Neural cell (in vitro differentiated cells): ENCODE measurements around the gene TXN2. TPM values are rescaled to one million over a fixed set of nuclear protein-coding genes. Genes with fewer than 3 reads are reported as not detected.
"Not testable (repeated sequence)": the region's sequence is repeated elsewhere in the genome, so short reads cannot be mapped to it uniquely, and the experiment has no call there.

Experiments
- H2AFZ ChIP-seq: fragments of 200-600, 300-800 bp; sonication (generic), shearing (Covaris generic); 2 replicates; pipeline ENCODE4 v1.6.0; 2014; ENCODE audit warnings: low read depth, mild to moderate bottlenecking, antibody characterized with exemption, low read length, moderate library complexity
- H3F3A ChIP-seq: fragments of 200-600 bp; shearing (Covaris generic); 2 replicates; pipeline ENCODE4 v1.6.1; 2016; ENCODE audit warnings: mild to moderate bottlenecking, moderate library complexity, mixed read lengths, antibody characterized with exemption, low read length; ENCODE audit not compliant: insufficient read depth, poor library complexity, severe bottlenecking
- H3K27ac ChIP-seq: fragments of 200-600, 300-800 bp; sonication (generic), shearing (Covaris generic); 2 replicates; pipeline ENCODE4 v1.5.1; 2014; ENCODE audit warnings: mild to moderate bottlenecking, low read length, moderate library complexity
- H3K27me3 ChIP-seq: fragments of 300-800, 200-600 bp; sonication (generic), shearing (Covaris generic); 2 replicates; pipeline ENCODE4 v1.6.0; 2014; ENCODE audit warnings: mild to moderate bottlenecking, low read depth, low read length, moderate library complexity; ENCODE audit not compliant: insufficient read depth
- H3K36me3 ChIP-seq: fragments of 300-800, 200-600 bp; sonication (generic), shearing (Covaris generic); 2 replicates; pipeline ENCODE4 v1.5.1; 2014; ENCODE audit warnings: mild to moderate bottlenecking, antibody characterized with exemption, low read length, moderate library complexity; ENCODE audit not compliant: insufficient read depth
- H3K4me2 ChIP-seq: fragments of 300-800, 200-600 bp; sonication (generic), shearing (Covaris generic); 2 replicates; pipeline ENCODE4 v1.6.0; 2014; ENCODE audit warnings: mild to moderate bottlenecking, low read length
- H3K4me3 ChIP-seq: fragments of 300-800, 200-600 bp; sonication (generic), shearing (Covaris generic); 2 replicates; pipeline ENCODE4 v1.5.1; 2014; ENCODE audit warnings: mild to moderate bottlenecking, low read length, moderate library complexity
- H3K79me2 ChIP-seq: fragments of 200-600 bp; shearing (Covaris generic); replicated peaks from 2 replicates; pipeline ENCODE4 v1.6.0; 2014; ENCODE audit warnings: mild to moderate bottlenecking, low read length, moderate library complexity; ENCODE audit not compliant: insufficient read depth
- H3K9ac ChIP-seq: fragments of 300-800, 200-600 bp; sonication (generic), shearing (Covaris generic); 2 replicates; pipeline ENCODE4 v1.6.1; 2016; ENCODE audit warnings: mild to moderate bottlenecking, low read length, mixed read lengths
- H3K9me2 ChIP-seq: fragments of 200-600 bp; shearing (Covaris generic); 2 replicates; pipeline ENCODE4 v1.6.1; 2016; ENCODE audit warnings: mild to moderate bottlenecking, low read length, mixed read lengths; ENCODE audit not compliant: insufficient read depth
- H3K9me3 ChIP-seq: fragments of 200-600, 300-800 bp; sonication (generic), shearing (Covaris generic); 2 replicates; pipeline ENCODE4 v1.6.1; 2016; ENCODE audit warnings: mild to moderate bottlenecking, mixed run types, low read length, moderate library complexity, mixed read lengths
- H4K20me1 ChIP-seq: fragments of 200-600 bp; shearing (Covaris generic); 2 replicates; pipeline ENCODE4 v1.6.1; 2016; ENCODE audit warnings: mild to moderate bottlenecking, mixed run types; ENCODE audit not compliant: insufficient read depth
- EP300 ChIP-seq: fragments of 450-650 bp; conservative IDR thresholded peaks from 2 replicates; pipeline ENCODE4 v1.6.1; 2014; ENCODE audit warnings: antibody characterized with exemption, mild to moderate bottlenecking, moderate library complexity; ENCODE audit not compliant: poor library complexity, severe bottlenecking
- EZH2 ChIP-seq: fragments of 200-600, 300-800 bp; shearing (Covaris generic), sonication (generic); IDR thresholded peaks from 2 replicates; pipeline ENCODE4 v1.6.1; 2014; ENCODE audit warnings: antibody characterized with exemption, low read length, borderline replicate concordance, mild to moderate bottlenecking; ENCODE audit not compliant: insufficient read depth, poor library complexity, severe bottlenecking
- MXI1 ChIP-seq: fragments of 450-650 bp; conservative IDR thresholded peaks from 2 replicates; pipeline ENCODE4 v1.6.1; 2014; ENCODE audit warnings: antibody characterized with exemption, mild to moderate bottlenecking; ENCODE audit not compliant: poor library complexity, severe bottlenecking
- POLR2AphosphoS5 ChIP-seq: IDR thresholded peaks from 2 replicates; pipeline ENCODE4 v1.6.1; 2012
- RAD21 ChIP-seq: fragments of 450-650 bp; conservative IDR thresholded peaks from 2 replicates; pipeline ENCODE4 v1.6.1; 2014; ENCODE audit warnings: antibody characterized with exemption, mild to moderate bottlenecking, moderate library complexity
- SMC3 ChIP-seq: fragments of 450-650 bp; conservative IDR thresholded peaks from 2 replicates; pipeline ENCODE4 v1.6.1; 2014; ENCODE audit warnings: antibody characterized with exemption, mild to moderate bottlenecking, moderate library complexity; ENCODE audit not compliant: poor library complexity
- TAF1 ChIP-seq: IDR thresholded peaks from 2 replicates; pipeline ENCODE4 v1.6.1; 2012; ENCODE audit warnings: low read depth
- polyA plus RNA-seq: library from polyadenylated mRNA; depleted of rRNA; stranded (reverse); fragments of >200 nt; gene quantifications from 2 replicates; pipeline ENCODE4 v1.2.3, GENCODE V29; 2014
- TF ChIP-seq, protein P1 (sequence below): fragments of 450-650 bp; IDR thresholded peaks from 2 replicates; pipeline ENCODE4 v1.5.1; 2014; ENCODE audit warnings: antibody characterized with exemption, mild to moderate bottlenecking, moderate library complexity; ENCODE audit not compliant: poor library complexity, severe bottlenecking
- TF ChIP-seq, protein P2 (sequence below): IDR thresholded peaks from 2 replicates; pipeline ENCODE4 v1.6.1; 2012; ENCODE audit warnings: borderline replicate concordance

TXN2 gene
- polyA plus RNA-seq, 1 donor from 2014 or later, result 26.2 TPM

DNA sequence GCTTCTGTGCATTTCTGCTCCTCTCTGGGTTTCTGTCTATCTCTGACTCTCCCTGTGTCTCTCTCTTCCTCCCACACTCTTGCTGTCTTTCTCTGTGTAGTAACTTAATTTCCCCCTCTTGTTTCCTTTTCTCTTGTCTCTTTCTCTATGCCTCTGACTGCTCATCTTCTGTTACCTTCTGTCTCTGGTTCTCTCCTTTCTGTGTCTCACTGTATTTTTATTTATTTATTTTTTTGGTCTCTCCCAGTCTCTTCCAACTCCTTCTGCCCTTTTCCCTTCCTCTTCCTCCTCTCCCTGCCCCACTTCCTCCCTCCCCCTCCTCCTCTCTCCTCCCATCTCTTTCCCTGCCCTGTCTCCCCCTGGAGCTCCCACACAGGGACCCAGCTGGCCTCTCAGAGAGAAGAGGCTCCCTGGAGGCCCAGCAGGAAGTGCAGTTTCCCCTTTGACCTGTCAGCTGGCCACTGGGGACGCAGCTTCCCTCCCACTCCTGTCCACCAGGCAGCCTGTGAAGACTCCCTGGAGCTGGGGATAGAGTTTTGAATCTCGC, 55.4 kb downstream of the TXN2 start:
- H3K27ac ChIP-seq, result no peak overlapping the region
- H3K4me3 ChIP-seq, result no peak overlapping the region
- no peaks in the 10 kb centered on the region for H3K9me3 ChIP-seq
- no peaks in the 10 kb centered on the region for H3K36me3 ChIP-seq
- H3K9me2 ChIP-seq, result no peaks in the 10 kb centered on the region
- H2AFZ ChIP-seq, result no peak overlapping the region
- H3F3A ChIP-seq, result no peaks in the 10 kb centered on the region
- no peaks in the 10 kb centered on the region for H3K27me3 ChIP-seq
- H3K9ac ChIP-seq, result no peak overlapping the region
- TF ChIP-seq, protein P1, sequence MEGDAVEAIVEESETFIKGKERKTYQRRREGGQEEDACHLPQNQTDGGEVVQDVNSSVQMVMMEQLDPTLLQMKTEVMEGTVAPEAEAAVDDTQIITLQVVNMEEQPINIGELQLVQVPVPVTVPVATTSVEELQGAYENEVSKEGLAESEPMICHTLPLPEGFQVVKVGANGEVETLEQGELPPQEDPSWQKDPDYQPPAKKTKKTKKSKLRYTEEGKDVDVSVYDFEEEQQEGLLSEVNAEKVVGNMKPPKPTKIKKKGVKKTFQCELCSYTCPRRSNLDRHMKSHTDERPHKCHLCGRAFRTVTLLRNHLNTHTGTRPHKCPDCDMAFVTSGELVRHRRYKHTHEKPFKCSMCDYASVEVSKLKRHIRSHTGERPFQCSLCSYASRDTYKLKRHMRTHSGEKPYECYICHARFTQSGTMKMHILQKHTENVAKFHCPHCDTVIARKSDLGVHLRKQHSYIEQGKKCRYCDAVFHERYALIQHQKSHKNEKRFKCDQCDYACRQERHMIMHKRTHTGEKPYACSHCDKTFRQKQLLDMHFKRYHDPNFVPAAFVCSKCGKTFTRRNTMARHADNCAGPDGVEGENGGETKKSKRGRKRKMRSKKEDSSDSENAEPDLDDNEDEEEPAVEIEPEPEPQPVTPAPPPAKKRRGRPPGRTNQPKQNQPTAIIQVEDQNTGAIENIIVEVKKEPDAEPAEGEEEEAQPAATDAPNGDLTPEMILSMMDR, result no peak
- TF ChIP-seq EZH2 (no peak), TAF1 (no peak), RAD21 (no peak), EP300 (no peak), SMC3 (no peak), MXI1 (no peak), POLR2AphosphoS5 (no peak)
- TF ChIP-seq, protein P2, sequence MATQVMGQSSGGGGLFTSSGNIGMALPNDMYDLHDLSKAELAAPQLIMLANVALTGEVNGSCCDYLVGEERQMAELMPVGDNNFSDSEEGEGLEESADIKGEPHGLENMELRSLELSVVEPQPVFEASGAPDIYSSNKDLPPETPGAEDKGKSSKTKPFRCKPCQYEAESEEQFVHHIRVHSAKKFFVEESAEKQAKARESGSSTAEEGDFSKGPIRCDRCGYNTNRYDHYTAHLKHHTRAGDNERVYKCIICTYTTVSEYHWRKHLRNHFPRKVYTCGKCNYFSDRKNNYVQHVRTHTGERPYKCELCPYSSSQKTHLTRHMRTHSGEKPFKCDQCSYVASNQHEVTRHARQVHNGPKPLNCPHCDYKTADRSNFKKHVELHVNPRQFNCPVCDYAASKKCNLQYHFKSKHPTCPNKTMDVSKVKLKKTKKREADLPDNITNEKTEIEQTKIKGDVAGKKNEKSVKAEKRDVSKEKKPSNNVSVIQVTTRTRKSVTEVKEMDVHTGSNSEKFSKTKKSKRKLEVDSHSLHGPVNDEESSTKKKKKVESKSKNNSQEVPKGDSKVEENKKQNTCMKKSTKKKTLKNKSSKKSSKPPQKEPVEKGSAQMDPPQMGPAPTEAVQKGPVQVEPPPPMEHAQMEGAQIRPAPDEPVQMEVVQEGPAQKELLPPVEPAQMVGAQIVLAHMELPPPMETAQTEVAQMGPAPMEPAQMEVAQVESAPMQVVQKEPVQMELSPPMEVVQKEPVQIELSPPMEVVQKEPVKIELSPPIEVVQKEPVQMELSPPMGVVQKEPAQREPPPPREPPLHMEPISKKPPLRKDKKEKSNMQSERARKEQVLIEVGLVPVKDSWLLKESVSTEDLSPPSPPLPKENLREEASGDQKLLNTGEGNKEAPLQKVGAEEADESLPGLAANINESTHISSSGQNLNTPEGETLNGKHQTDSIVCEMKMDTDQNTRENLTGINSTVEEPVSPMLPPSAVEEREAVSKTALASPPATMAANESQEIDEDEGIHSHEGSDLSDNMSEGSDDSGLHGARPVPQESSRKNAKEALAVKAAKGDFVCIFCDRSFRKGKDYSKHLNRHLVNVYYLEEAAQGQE, result no peak
- no peaks in the 10 kb centered on the region for H4K20me1 ChIP-seq
- H3K4me2 ChIP-seq, result no peak overlapping the region
- no peaks in the 10 kb centered on the region for H3K79me2 ChIP-seq

DNA sequence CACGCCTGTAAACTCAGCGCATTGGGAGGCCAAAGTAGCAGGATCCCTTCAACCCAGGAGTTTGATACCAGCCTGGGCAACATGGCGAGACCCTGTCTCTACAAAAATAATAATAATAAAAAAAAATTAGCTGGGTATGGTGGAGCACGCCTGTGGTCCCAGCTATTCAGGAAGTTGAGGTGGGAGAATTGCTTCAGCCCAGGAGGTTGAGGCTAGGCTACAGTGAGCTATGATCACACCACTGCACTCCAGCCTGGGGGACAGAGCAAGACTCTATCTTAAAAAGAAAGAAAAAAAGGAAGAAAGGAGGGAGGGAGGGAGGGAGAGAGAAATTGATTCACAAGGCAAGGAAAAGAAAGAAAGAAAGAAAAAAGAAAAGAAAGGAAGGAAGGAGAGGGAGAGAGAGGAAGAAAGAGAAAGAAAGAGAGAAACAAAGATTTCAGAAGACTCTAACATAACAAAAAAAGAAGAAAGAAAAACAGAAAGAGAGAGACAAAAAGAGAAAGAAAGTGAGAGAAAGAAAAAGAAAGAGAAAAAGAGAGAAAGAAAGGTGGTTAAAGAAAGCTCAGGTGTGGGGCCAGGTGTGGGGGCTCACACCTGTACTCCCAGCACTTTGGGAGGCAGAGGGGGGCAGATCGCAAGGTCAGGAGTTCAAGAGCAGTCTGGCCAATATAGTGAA, 56.4 kb downstream of the TXN2 start:
- Histone ChIP-seq H2AFZ (no peak overlapping the region), H3K27me3 (no peaks in the 10 kb centered on the region), H3K27ac (no peak overlapping the region)

DNA sequence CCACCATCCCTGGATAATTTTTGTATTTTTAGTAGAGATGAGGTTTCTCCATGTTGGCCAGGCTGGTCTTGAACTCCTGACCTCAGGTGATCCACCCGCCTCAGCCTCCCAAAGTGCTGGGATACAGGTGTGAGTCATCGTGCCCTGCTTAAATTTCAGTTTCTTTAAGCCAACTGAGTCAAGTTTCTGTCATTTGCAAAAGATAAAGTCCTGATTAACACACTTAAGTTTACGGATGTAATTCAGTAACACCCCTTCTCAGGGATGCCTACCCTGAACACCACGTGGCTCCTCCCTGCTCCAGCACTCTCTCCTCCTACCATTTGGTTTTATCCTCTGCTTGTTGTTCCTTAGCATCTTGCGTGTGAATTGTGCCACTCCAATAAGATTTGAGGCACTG, 57.0 kb downstream of the TXN2 start:
- not testable (repeated sequence) for H3K27me3 ChIP-seq, H3K4me2 ChIP-seq, H4K20me1 ChIP-seq, H3K36me3 ChIP-seq, H3K4me3 ChIP-seq, H3K9me2 ChIP-seq, H3K79me2 ChIP-seq, H3K9me3 ChIP-seq, H2AFZ ChIP-seq, H3K9ac ChIP-seq, H3K27ac ChIP-seq, H3F3A ChIP-seq

More for the DNA sequence above, 56.4 kb downstream of the TXN2 start:
- Histone ChIP-seq H3K4me2 (no peak overlapping the region), H3K36me3 (no peaks in the 10 kb centered on the region), H4K20me1 (no peaks in the 10 kb centered on the region), H3K4me3 (no peak overlapping the region), H3K9me3 (no peaks in the 10 kb centered on the region), H3K79me2 (no peaks in the 10 kb centered on the region), H3K9ac (no peak overlapping the region), H3F3A (no peaks in the 10 kb centered on the region), H3K9me2 (no peaks in the 10 kb centered on the region)
- TF ChIP-seq, protein P2, result no peak
- TF ChIP-seq EP300 (no peak), MXI1 (no peak), SMC3 (no peak)
